KOPT-K1 (cell line): ENCODE results near the gene ACAA2.

Experiments used
- H3K27ac ChIP-seq: fragments of 200-600 bp; sonication (generic); 2 replicates; pipeline ENCODE4 v1.5.1; 2016; ENCODE audit warnings: antibody characterized with exemption, mild to moderate bottlenecking, low read depth, low read length; ENCODE audit not compliant: poor library complexity, severe bottlenecking
- H3K36me3 ChIP-seq: fragments of 200-600 bp; sonication (generic); 2 replicates; pipeline ENCODE4 v1.5.1; 2017; ENCODE audit warnings: antibody characterized with exemption, mild to moderate bottlenecking, low read length, moderate library complexity; ENCODE audit not compliant: insufficient read depth
- H3K9me3 ChIP-seq: fragments of 200-600 bp; sonication (generic); 2 replicates; pipeline ENCODE4 v1.5.1; 2017; ENCODE audit warnings: antibody characterized with exemption, low read length, mild to moderate bottlenecking; ENCODE audit not compliant: insufficient read depth, poor library complexity, severe bottlenecking

The ACAA2 gene

DNA sequence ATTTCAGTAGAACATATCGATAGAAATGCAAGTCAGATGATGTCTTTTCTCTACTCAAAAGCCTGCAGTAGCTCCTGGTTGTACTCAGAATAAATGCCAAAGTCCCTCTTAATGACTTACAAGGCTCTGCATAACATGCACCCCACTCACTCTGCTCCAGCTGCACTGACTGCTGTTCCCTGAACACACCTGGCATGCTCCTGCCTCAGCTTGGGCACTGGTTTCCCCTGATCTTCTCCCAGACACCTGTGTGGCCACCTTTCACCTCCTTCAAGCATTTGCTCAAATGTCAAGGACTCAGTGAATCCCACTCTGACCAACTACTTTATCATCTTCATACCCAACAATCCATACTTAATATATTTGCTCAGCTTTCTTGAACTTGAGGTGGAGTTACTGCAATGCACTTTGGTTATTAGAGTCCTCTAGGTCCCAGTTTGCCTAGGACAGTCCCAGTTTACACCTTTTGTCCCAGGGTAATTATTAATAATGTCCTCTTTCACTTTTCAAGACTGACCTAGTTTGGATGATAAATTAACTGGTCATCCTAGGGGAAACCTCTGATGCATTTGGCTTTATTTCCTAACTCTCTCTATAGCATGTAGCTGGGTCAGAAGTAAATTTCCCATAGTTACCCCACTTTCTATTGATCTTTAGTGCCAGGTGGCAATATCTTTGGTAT, 44.1 kb downstream of the ACAA2 start:
- no peaks in the 10 kb centered on the region for H3K36me3 ChIP-seq
- no peaks in the 10 kb centered on the region for H3K9me3 ChIP-seq
- no peak overlapping the region for H3K27ac ChIP-seq

- H3K36me3 ChIP-seq = no peaks in the 10 kb centered on the region
- H3K27ac ChIP-seq = no peak overlapping the region
- no peaks in the 10 kb centered on the region for H3K9me3 ChIP-seq
These were observed 45.3 kb downstream of the ACAA2 start for GRCh38 chr18:49768051-49768391.

DNA sequence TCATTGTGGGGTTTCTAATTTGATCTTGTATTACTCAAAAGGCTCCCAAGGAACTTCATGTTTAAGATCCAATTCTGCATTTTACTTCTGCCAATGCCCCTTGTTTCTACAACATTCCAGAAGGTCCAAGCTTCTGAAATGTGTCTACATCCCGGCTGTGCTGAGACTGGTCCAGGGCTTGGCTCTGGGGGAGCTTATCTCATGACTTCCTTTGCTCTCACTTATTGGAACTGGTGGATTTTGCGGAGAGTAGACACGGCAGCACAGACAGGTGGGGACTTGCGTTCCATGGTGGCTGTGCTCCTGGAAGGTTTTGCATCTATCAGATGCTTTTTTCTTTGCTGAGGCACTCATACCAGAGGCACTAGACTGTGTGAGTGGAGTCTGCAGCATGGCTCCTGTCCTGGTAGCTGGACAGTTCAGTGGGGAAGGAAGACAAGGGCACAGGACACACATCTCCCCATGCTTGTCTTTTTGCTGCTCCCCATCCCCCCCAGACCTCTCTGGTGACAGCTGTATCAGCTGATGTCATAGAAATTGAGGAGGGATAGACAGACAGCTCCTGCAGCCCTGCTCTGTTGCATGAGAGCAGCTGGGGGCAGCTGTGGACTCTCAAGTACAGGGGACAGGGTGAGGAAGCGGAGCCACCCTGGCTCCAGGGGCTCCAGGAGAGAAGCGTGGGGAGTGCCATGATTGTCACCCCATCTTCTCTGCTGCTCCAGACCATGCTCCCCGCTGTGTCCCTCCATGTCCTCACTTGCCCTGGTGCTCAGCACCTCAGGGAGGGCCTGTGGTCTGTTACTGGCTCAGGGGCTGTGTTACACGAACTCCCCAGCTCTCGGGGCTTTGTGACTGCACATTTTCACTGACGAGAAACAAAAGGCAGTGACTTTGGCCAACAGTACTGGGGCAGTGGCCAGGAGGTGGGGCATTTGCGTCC, 46.0 kb downstream of the ACAA2 start:
- H3K36me3 ChIP-seq = no peaks in the 10 kb centered on the region
- no peak overlapping the region for H3K27ac ChIP-seq
- no peaks in the 10 kb centered on the region for H3K9me3 ChIP-seq

- Histone ChIP-seq H3K36me3 (no peaks in the 10 kb centered on the region), H3K9me3 (no peaks in the 10 kb centered on the region), H3K27ac (no peak overlapping the region)
These were observed 46.7 kb downstream of the ACAA2 start for GRCh38 chr18:49766646-49767045.

- Histone ChIP-seq H3K27ac (no peak overlapping the region), H3K36me3 (no peaks in the 10 kb centered on the region), H3K9me3 (no peaks in the 10 kb centered on the region)
These were observed 49.3 kb downstream of the ACAA2 start for GRCh38 chr18:49764032-49764431.

- H3K27ac ChIP-seq = no peak overlapping the region
- no peaks in the 10 kb centered on the region for H3K9me3 ChIP-seq
- H3K36me3 ChIP-seq = no peaks in the 10 kb centered on the region
These were observed 49.7 kb downstream of the ACAA2 start for GRCh38 chr18:49763590-49763989.

DNA sequence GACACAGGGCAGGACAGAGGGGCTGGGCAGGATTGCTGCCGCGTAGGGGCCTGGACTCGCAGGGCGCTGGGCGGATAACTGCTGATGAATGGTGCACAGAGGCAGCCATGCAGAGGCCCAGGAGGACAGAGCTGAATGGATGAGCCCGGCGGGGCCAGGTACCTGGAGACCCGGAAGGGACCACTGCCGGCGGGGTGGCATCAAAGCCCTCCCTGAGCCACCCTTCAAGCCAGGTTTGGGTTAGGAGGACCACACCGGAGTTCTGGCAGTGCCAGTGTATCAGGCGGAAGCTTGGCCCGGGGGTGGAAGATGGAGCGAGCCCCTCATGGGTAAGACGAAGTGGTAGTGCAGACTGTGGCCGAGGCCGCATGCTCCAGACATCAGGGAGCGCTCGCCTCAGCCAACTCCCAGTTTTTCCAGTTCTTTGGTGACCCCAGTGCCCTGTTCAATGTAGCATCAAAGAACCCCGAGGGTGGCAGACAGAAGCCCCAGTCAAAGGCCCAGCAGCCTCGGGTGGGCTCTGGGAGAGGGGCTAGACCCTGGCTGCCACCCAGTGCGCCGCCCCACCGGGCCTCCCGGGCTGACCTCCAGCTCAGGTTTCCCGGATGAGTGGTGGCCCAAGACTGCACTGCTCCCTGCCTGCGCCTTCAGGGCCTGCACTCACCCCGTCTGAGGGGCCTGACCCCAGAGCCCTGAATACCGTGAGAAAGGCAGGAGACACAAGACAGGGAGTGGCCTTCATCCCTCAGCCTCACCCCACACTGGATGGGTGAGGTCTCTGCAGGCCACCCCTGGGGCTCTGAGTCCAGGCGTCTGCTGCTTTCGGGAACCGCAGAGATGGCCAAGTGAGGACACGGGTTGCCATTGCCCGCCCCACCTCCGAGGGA, 50.9 kb downstream of the ACAA2 start:
- Histone ChIP-seq H3K36me3 (no peaks in the 10 kb centered on the region), H3K27ac (no peak overlapping the region), H3K9me3 (no peaks in the 10 kb centered on the region)

GRCh38 chr18:49761771-49762170, 51.6 kb downstream of the ACAA2 start:
- Histone ChIP-seq H3K9me3 (no peaks in the 10 kb centered on the region), H3K36me3 (no peaks in the 10 kb centered on the region), H3K27ac (no peak overlapping the region)

DNA sequence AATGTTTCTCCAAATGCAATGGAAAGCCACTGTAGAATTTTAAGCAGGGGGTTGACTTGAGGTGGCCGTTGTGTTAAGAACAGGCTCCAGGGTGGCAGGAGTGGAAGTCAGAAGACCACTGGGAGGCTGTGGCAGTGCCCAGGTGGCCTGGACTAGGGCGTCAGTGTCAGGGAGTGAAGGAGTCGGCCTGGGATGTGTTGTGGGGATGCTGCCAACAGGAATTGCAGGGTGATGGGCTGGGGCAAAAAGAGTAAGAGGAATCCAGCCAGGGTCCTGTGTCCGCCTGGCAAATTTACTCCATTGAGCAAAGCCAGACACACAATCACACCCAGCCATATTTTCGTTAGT, 55.1 kb downstream of the ACAA2 start:
- no peaks in the 10 kb centered on the region for H3K36me3 ChIP-seq
- H3K27ac ChIP-seq = no peak overlapping the region
- no peaks in the 10 kb centered on the region for H3K9me3 ChIP-seq

GRCh38 chr18:49757513-49758262, 55.6 kb downstream of the ACAA2 start:
- Histone ChIP-seq H3K9me3 (no peaks in the 10 kb centered on the region), H3K27ac (no peak overlapping the region), H3K36me3 (no peaks in the 10 kb centered on the region)

DNA sequence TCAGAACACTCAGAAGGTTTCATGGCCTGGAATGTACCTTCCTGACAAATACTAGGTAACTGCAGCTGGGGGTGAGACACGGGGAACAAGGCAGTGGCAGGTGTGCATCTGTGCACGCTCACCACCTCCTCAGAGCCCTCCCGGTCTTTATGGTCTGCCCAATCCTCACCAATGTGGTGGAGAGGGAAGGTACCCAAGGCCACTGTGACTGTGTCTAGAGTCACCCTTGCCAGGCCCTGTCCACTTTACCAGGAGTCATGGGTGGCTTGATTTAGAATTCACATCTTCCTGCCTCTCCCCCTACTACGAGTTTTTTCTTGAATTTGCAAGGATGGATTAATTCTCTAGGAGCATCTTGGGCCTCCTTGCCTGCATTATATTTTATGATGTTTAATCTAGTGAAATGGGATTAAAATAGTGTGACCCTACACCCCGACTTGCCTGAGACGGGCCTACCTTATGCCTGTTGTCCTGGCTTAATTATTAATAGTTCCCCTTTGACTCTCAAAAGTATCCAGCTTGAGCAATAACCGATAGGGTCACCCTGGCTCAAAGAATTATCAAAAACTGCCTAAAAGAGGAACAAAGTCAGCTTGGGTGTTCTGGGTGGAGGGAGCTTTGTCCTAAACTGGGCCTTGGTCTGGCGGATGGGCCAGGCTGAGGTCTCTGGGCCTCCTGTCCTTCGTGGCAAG, 56.5 kb downstream of the ACAA2 start:
- H3K36me3 ChIP-seq = no peaks in the 10 kb centered on the region
- no peaks in the 10 kb centered on the region for H3K9me3 ChIP-seq
- no peak overlapping the region for H3K27ac ChIP-seq

DNA sequence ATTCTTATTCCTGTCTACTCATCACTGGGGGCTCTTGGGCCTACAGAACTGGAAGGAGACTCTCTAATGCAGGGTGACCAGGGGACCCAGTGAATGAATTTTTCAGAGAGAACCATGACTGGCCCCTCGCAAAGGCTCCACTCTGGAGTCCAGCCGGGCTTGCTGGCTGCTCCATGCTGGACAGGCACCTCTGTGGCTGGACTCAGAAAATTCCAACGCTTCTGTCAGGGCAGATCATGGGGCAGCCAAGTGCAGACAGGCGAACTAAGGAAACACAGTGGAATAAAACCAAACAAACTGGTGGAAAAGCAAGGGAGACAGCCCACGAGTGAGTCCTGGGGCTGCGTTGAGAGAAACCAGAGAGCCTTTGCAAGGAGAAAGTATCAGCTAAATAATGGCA, 57.2 kb downstream of the ACAA2 start:
- Histone ChIP-seq H3K27ac (no peak overlapping the region), H3K9me3 (no peaks in the 10 kb centered on the region), H3K36me3 (no peaks in the 10 kb centered on the region)

DNA sequence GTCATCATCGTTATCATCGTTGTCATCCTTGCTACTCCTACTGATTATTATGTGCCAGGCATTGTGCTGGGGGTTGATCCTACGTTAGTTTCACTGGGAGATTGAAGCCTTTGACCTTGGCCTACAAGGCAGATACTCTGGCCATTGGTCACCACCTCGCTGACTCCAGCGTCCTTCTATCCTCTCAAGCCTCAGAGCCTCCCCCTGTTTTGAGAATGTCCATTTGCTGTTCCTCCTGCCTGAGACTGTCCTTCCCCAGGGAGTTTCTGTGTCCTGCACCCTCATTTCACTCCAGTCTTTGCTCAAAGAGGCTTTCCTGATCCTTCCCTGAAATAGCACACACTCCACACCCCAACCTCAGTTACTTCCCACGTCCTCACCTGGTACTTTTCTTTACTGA, 57.8 kb downstream of the ACAA2 start:
- no peaks in the 10 kb centered on the region for H3K36me3 ChIP-seq
- H3K27ac ChIP-seq = no peak overlapping the region
- no peaks in the 10 kb centered on the region for H3K9me3 ChIP-seq

DNA sequence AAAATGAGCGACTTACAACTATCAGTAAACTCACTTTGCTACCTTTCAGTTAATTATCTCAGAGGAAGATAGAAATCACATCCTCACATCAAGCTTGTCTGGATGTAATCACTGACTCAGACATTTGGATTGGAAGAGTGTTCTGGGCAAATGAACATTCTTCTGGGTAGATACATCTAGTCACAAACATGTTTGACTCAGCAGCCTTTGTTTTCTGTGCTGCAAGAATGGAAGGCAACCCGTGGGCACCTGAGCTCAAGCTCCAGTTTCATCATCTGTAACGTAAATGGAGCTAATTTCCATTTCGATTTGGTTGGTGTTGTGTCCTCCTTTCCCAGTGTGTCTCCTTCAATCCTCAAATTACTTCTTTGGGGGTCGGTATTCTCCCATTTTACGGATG, 58.5 kb downstream of the ACAA2 start:
- Histone ChIP-seq H3K27ac (no peak overlapping the region), H3K36me3 (no peaks in the 10 kb centered on the region), H3K9me3 (no peaks in the 10 kb centered on the region)
